Measurements from ENCODE around the gene PRKCSH.
A peak's percentile ranks its signal among the peaks of the same experiment; 100 is the strongest.
"Not testable (repeated sequence)": the region's sequence is repeated elsewhere in the genome, so short reads cannot be mapped to it uniquely, and the experiment has no call there.

PRKCSH gene

GRCh38 chr19:11435057-11435832 is at the start of gene PRKCSH, which contains the start of gene ODAD3:
Gene PRKCSH, plus strand, starts transcription at chr19:11435635. Its CDS starts 483 bp downstream, at chr19:11436118.
Gene ODAD3, minus strand, starts transcription at chr19:11435121. Its CDS starts 105 bp downstream, at chr19:11435016.
- FAIRE-seq (peak; percentile 99), DNase-seq (ENCODE audit: insufficient read length, low spot score) (peak; percentile 99)

- FAIRE-seq (no peak), DNase-seq (ENCODE audit: insufficient read length, low spot score) (no peak)
Observed at GRCh38 chr19:11387162-11388034, 48.0 kb upstream of the PRKCSH start.

GRCh38 chr19:11390359-11390758 is 45.1 kb upstream of the PRKCSH start:
- no peak for DNase-seq (ENCODE audit: insufficient read length, low spot score)

GRCh38 chr19:11390933-11391680 is 44.3 kb upstream of the PRKCSH start:
- DNase-seq (ENCODE audit: insufficient read length, low spot score): no peak
- FAIRE-seq: no peak

More at GRCh38 chr19:11390359-11390758, 45.1 kb upstream of the PRKCSH start:
- no peak for FAIRE-seq

- FAIRE-seq (no peak), DNase-seq (ENCODE audit: insufficient read length, low spot score) (no peak)
Observed at GRCh38 chr19:11397089-11397610, 38.3 kb upstream of the PRKCSH start.

- FAIRE-seq: no peak
- no peak for DNase-seq (ENCODE audit: insufficient read length, low spot score)
Observed at GRCh38 chr19:11399667-11400066, 35.8 kb upstream of the PRKCSH start.

- FAIRE-seq (no peak), DNase-seq (ENCODE audit: insufficient read length, low spot score) (no peak)
Observed at GRCh38 chr19:11400798-11401197, 34.6 kb upstream of the PRKCSH start.

- no peak for DNase-seq (ENCODE audit: insufficient read length, low spot score)
Observed at GRCh38 chr19:11401808-11402543, 33.5 kb upstream of the PRKCSH start.

GRCh38 chr19:11404588-11405222 is 30.7 kb upstream of the PRKCSH start:
- no peak for FAIRE-seq
- no peak for DNase-seq (ENCODE audit: insufficient read length, low spot score)

More at GRCh38 chr19:11401808-11402543, 33.5 kb upstream of the PRKCSH start:
- no peak for FAIRE-seq

GRCh38 chr19:11405846-11406643 is 29.4 kb upstream of the PRKCSH start:
- DNase-seq (ENCODE audit: insufficient read length, low spot score) (no peak), FAIRE-seq (no peak)

GRCh38 chr19:11406703-11407236 is 28.7 kb upstream of the PRKCSH start:
- not testable (repeated sequence) for FAIRE-seq; DNase-seq (ENCODE audit: insufficient read length, low spot score)

- DNase-seq (ENCODE audit: insufficient read length, low spot score) (no peak), FAIRE-seq (no peak)
Observed at GRCh38 chr19:11408591-11408990, 26.8 kb upstream of the PRKCSH start.

GRCh38 chr19:11410682-11411081 is 24.8 kb upstream of the PRKCSH start:
- DNase-seq (ENCODE audit: insufficient read length, low spot score): no peak
- no peak for FAIRE-seq

GRCh38 chr19:11414544-11414943 is 20.9 kb upstream of the PRKCSH start:
- FAIRE-seq (no peak), DNase-seq (ENCODE audit: insufficient read length, low spot score) (no peak)

- FAIRE-seq (no peak), DNase-seq (ENCODE audit: insufficient read length, low spot score) (no peak)
Observed at GRCh38 chr19:11416346-11417052, 18.9 kb upstream of the PRKCSH start.

GRCh38 chr19:11418094-11418548 is 17.3 kb upstream of the PRKCSH start:
- FAIRE-seq: no peak
- no peak for DNase-seq (ENCODE audit: insufficient read length, low spot score)
